VCaP (cell line): ENCODE measurements around the gene FHAD1.

Experiments used
- H3K27ac ChIP-seq: fragments of 450-650 bp; 2 replicates; pipeline ENCODE4 v1.5.1; 2017
- CTCF ChIP-seq: fragments of 450-650 bp; conservative IDR thresholded peaks from 2 replicates; pipeline ENCODE4 v1.5.1; 2017; ENCODE audit warnings: mild to moderate bottlenecking, moderate library complexity

The FHAD1 gene

GRCh38 chr1:15380601-15381508, 133.8 kb downstream of the FHAD1 start:
- no peak overlapping the region for H3K27ac ChIP-seq
- TF ChIP-seq CTCF = no peak

- no peak overlapping the region for H3K27ac ChIP-seq
- no peak for TF ChIP-seq CTCF
Observed at GRCh38 chr1:15381805-15382204, 134.8 kb downstream of the FHAD1 start.

GRCh38 chr1:15382601-15383518, 135.8 kb downstream of the FHAD1 start:
- no peak overlapping the region for H3K27ac ChIP-seq
- TF ChIP-seq CTCF = no peak

- no peak overlapping the region for H3K27ac ChIP-seq
- TF ChIP-seq CTCF = no peak
Observed at GRCh38 chr1:15383810-15384209, 136.8 kb downstream of the FHAD1 start.

GRCh38 chr1:15384301-15384901, 137.4 kb downstream of the FHAD1 start:
- H3K27ac ChIP-seq = no peak overlapping the region
- TF ChIP-seq CTCF = no peak

- no peak overlapping the region for H3K27ac ChIP-seq
- TF ChIP-seq CTCF = no peak
Observed at GRCh38 chr1:15385420-15385819, 138.4 kb downstream of the FHAD1 start.
